H1 (cell line): ENCODE measurements around the gene MAP3K10. TPM values are rescaled to one million over a fixed set of nuclear protein-coding genes. Genes with fewer than 3 reads are reported as not detected.

Source experiments
- CTCF ChIA-PET: fragments of 300-600 bp; sonication (Branson Sonifier 250); formaldehyde crosslinking; loops from one replicate; lab custom pipeline; 2021; ENCODE audit not compliant: partially characterized antibody; lab: Charles Lee
- POLR2A ChIA-PET: fragments of 300-600 bp; sonication (Branson Sonifier 250); formaldehyde crosslinking; loops from one replicate; lab custom pipeline; 2021; ENCODE audit warnings: inconsistent platforms; ENCODE audit not compliant: partially characterized antibody; lab: Charles Lee
- DNase-seq, 2 experiments: peaks; one replicate each; pipeline versions ENCODE4 v3.0.0 to v3.0.0-alpha.2; 2010 to 2022; ENCODE audit warnings: low spot score in 2 of 2, low read depth in 1 of 2, mixed read lengths in 1 of 2
- FAIRE-seq: peaks from 2 replicates; lab custom pipeline; 2011; peaks lifted over from hg19 to GRCh38; lab: Jason Lieb, UNC
- H2AFZ ChIP-seq: 2 replicates; pipeline ENCODE4 v1.8.1; 2012; ENCODE audit warnings: low read length, inconsistent platforms
- H2AK5ac ChIP-seq: 2 replicates; pipeline ENCODE4 v1.6.1; 2013; ENCODE audit warnings: low read depth, low read length
- H2BK120ac ChIP-seq: replicated peaks from 2 replicates; pipeline ENCODE3; 2013; ENCODE audit warnings: low read depth, low read length, inconsistent platforms
- H2BK12ac ChIP-seq: 2 replicates; pipeline ENCODE4 v1.6.1; 2013; ENCODE audit warnings: low read depth, low read length
- H2BK15ac ChIP-seq: 2 replicates; pipeline ENCODE4 v1.6.1; 2013; ENCODE audit warnings: low read length
- H2BK20ac ChIP-seq: 2 replicates; pipeline ENCODE4 v1.6.1; 2013; ENCODE audit warnings: low read length
- H2BK5ac ChIP-seq: 2 replicates; pipeline ENCODE4 v1.6.1; 2013; ENCODE audit warnings: low read depth, low read length
- H3K14ac ChIP-seq: 2 replicates; pipeline ENCODE4 v1.6.1; 2013; ENCODE audit warnings: inconsistent platforms; ENCODE audit not compliant: insufficient read length
- H3K18ac ChIP-seq: 2 replicates; pipeline ENCODE4 v1.6.1; 2013; ENCODE audit warnings: low read length; ENCODE audit errors: extremely low read depth
- H3K23ac ChIP-seq: 2 replicates; pipeline ENCODE4 v1.6.1; 2013; ENCODE audit warnings: inconsistent platforms; ENCODE audit not compliant: insufficient read length
- H3K23me2 ChIP-seq: 2 replicates; pipeline ENCODE4 v1.6.1; 2013; ENCODE audit warnings: low read depth, low read length
- H3K27ac ChIP-seq: 2 replicates; pipeline ENCODE4 v1.6.1; 2011; ENCODE audit warnings: low read depth, low read length, inconsistent platforms
- H3K27me3 ChIP-seq, 4 experiments: replicated peaks in 1 of 4; 1 replicate in 1 of 4; 2 replicates in 3 of 4; pipeline versions ENCODE4 v1.6.1 to v1.8.1; 2011 to 2013; ENCODE audit warnings: low read length in 3 of 4, mild to moderate bottlenecking in 3 of 4, inconsistent platforms in 2 of 4, mixed read lengths in 2 of 4, moderate library complexity in 1 of 4; ENCODE audit not compliant: control insufficient read depth in 3 of 4, insufficient read depth in 3 of 4; ENCODE audit errors: extremely low read depth in 1 of 4
- H3K36me3 ChIP-seq, 4 experiments: 2 replicates each; pipeline versions ENCODE4 v1.6.1 to v1.8.1; 2011 to 2013; ENCODE audit warnings: mild to moderate bottlenecking in 4 of 4, low read length in 3 of 4, moderate library complexity in 2 of 4, control low read depth in 1 of 4, inconsistent platforms in 1 of 4; ENCODE audit not compliant: insufficient read depth in 4 of 4, control insufficient read depth in 2 of 4
- H3K4ac ChIP-seq: replicated peaks from 2 replicates; pipeline ENCODE3; 2013; ENCODE audit warnings: low read length, low read depth, mixed read lengths, inconsistent platforms; ENCODE audit not compliant: insufficient read length
- H3K4me1 ChIP-seq, 4 experiments: replicated peaks in 1 of 4; 1 replicate in 1 of 4; 2 replicates in 3 of 4; pipeline versions ENCODE4 v1.6.1 to v1.8.1; 2011 to 2013; ENCODE audit warnings: low read length in 3 of 4, inconsistent platforms in 2 of 4, mixed read lengths in 1 of 4; ENCODE audit not compliant: insufficient read depth in 4 of 4, control insufficient read depth in 3 of 4
- H3K4me2 ChIP-seq, 2 experiments: 2 replicates each; pipeline versions ENCODE4 v1.6.1 to v1.8.1; 2011 to 2013; ENCODE audit warnings: low read depth in 2 of 2, low read length in 2 of 2, control low read depth in 1 of 2, inconsistent platforms in 1 of 2, mild to moderate bottlenecking in 1 of 2; ENCODE audit not compliant: insufficient read depth in 1 of 2
- H3K4me3 ChIP-seq, 4 experiments: fragments of 200-600, 300-600 bp in 1 of 4; sonication (generic), shearing (Covaris generic), sonication (Bioruptor Twin) in 1 of 4; 2 replicates each; pipeline versions ENCODE4 v1.5.1 to v1.8.1; 2011 to 2016; ENCODE audit warnings: low read length in 4 of 4, low read depth in 3 of 4, control low read depth in 2 of 4, inconsistent platforms in 2 of 4, mild to moderate bottlenecking in 2 of 4, mixed read lengths in 1 of 4, moderate library complexity in 1 of 4; ENCODE audit not compliant: insufficient read depth in 2 of 4; ENCODE audit errors: extremely low read depth in 1 of 4
- H3K56ac ChIP-seq: replicated peaks from 2 replicates; pipeline ENCODE3; 2013; ENCODE audit warnings: low read depth, mild to moderate bottlenecking, mixed read lengths, low read length, inconsistent platforms; ENCODE audit not compliant: insufficient read length
- H3K79me1 ChIP-seq: 2 replicates; pipeline ENCODE4 v1.6.1; 2013; ENCODE audit warnings: low read depth, low read length, control low read depth
- H3K79me2 ChIP-seq, 2 experiments: 2 replicates each; pipeline versions ENCODE4 v1.6.1 to v1.8.1; 2012 to 2013; ENCODE audit warnings: low read length in 2 of 2, mild to moderate bottlenecking in 2 of 2, inconsistent platforms in 1 of 2; ENCODE audit not compliant: insufficient read depth in 2 of 2, control insufficient read depth in 1 of 2
- H3K9ac ChIP-seq, 4 experiments: replicated peaks in 1 of 4; 1 replicate in 1 of 4; 2 replicates in 3 of 4; pipeline versions ENCODE4 v1.6.1 to v1.8.1; 2011 to 2013; ENCODE audit warnings: low read depth in 3 of 4, low read length in 3 of 4, control low read depth in 2 of 4, mild to moderate bottlenecking in 2 of 4, moderate library complexity in 2 of 4, inconsistent platforms in 1 of 4; ENCODE audit errors: extremely low read depth in 1 of 4
- H3K9me3 ChIP-seq, 2 experiments: 2 replicates each; pipeline versions ENCODE4 v1.6.1 to v1.8.1; 2012 to 2013; ENCODE audit warnings: mild to moderate bottlenecking in 2 of 2, moderate library complexity in 2 of 2, control low read depth in 1 of 2, inconsistent platforms in 1 of 2, low read depth in 1 of 2, low read length in 1 of 2, mixed read lengths in 1 of 2; ENCODE audit not compliant: insufficient read depth in 2 of 2
- H4K20me1 ChIP-seq, 2 experiments: replicated peaks in 1 of 2; 2 replicates each; pipeline versions ENCODE3 to v1.8.1; 2011 to 2013; ENCODE audit warnings: inconsistent platforms in 2 of 2, low read length in 2 of 2, mild to moderate bottlenecking in 1 of 2; ENCODE audit not compliant: insufficient read depth in 2 of 2, control insufficient read depth in 1 of 2
- H4K5ac ChIP-seq: 2 replicates; pipeline ENCODE4 v1.6.1; 2013; ENCODE audit warnings: low read length, low read depth, mixed read lengths, inconsistent platforms; ENCODE audit not compliant: insufficient read length
- H4K8ac ChIP-seq: 2 replicates; pipeline ENCODE4 v1.8.0; 2013; ENCODE audit warnings: mild to moderate bottlenecking, moderate library complexity, low read length, inconsistent platforms; ENCODE audit not compliant: insufficient read depth; ENCODE audit errors: extremely low read depth
- H4K91ac ChIP-seq: replicated peaks from 2 replicates; pipeline ENCODE3; 2013; ENCODE audit warnings: low read length, mixed read lengths, inconsistent platforms; ENCODE audit not compliant: insufficient read length
- BCL11A ChIP-seq, 2 experiments: IDR thresholded peaks; one replicate each; pipeline ENCODE4 v1.6.1; 2011; ENCODE audit warnings: low read depth in 2 of 2, low read length in 2 of 2, mild to moderate bottlenecking in 2 of 2
- CEBPB ChIP-seq: IDR thresholded peaks from 2 replicates; pipeline ENCODE4 v1.6.1; 2012; ENCODE audit warnings: low read depth, low read length
- CTBP2 ChIP-seq: IDR thresholded peaks from 2 replicates; pipeline ENCODE4 v1.7.0; 2011; ENCODE audit warnings: borderline replicate concordance, mild to moderate bottlenecking, moderate library complexity, mixed read lengths, low read length; ENCODE audit not compliant: insufficient read depth, insufficient read length
- EP300 ChIP-seq, 2 experiments: IDR thresholded peaks; 1 replicate in 1 of 2; 2 replicates in 1 of 2; pipeline ENCODE4 v1.6.1; 2011 to 2012; ENCODE audit warnings: low read depth in 2 of 2, low read length in 2 of 2, mild to moderate bottlenecking in 2 of 2, borderline replicate concordance in 1 of 2, inconsistent platforms in 1 of 2, moderate library complexity in 1 of 2
- FOSL1 ChIP-seq: IDR thresholded peaks from 2 replicates; pipeline ENCODE4 v1.6.1; 2011; ENCODE audit warnings: mild to moderate bottlenecking, low read depth, low read length, moderate library complexity; ENCODE audit not compliant: insufficient read depth
- KDM1A ChIP-seq: fragments of 200-600, 300-600 bp; sonication (generic); IDR thresholded peaks from 2 replicates; pipeline ENCODE4 v1.7.1; 2016; ENCODE audit warnings: mild to moderate bottlenecking, low read length, borderline replicate concordance
- MAFK ChIP-seq: IDR thresholded peaks from 2 replicates; pipeline ENCODE4 v1.6.1; 2012; ENCODE audit warnings: low read depth, mild to moderate bottlenecking, improper control_type of control experiment, low read length
- NANOG ChIP-seq: IDR thresholded peaks from 2 replicates; pipeline ENCODE4 v1.6.1; 2011; ENCODE audit warnings: low read length, low read depth, mild to moderate bottlenecking, inconsistent platforms; ENCODE audit not compliant: insufficient read depth, poor library complexity, severe bottlenecking
- POLR2A ChIP-seq, 2 experiments: IDR thresholded peaks; 1 replicate in 1 of 2; 2 replicates in 1 of 2; pipeline ENCODE4 v1.6.1; 2011; ENCODE audit warnings: low read depth in 2 of 2, low read length in 2 of 2, mild to moderate bottlenecking in 2 of 2; ENCODE audit errors: control extremely low read depth in 1 of 2
- RAD21 ChIP-seq, 2 experiments: IDR thresholded peaks in 1 of 2; conservative IDR thresholded peaks in 1 of 2; 2 replicates each; pipeline ENCODE4 v1.6.1; 2011; ENCODE audit warnings: low read depth in 2 of 2, low read length in 2 of 2, improper control_type of control experiment in 1 of 2, inconsistent platforms in 1 of 2, mild to moderate bottlenecking in 1 of 2, moderate library complexity in 1 of 2
- SAP30 ChIP-seq: fragments of 300-600 bp; sonication (generic); IDR thresholded peaks from 2 replicates; pipeline ENCODE4 v1.7.1; 2012; ENCODE audit warnings: low read length, moderate library complexity, mild to moderate bottlenecking, inconsistent platforms; ENCODE audit not compliant: insufficient read depth, insufficient replicate concordance
- TEAD4 ChIP-seq: IDR thresholded peaks from 2 replicates; pipeline ENCODE4 v1.6.1; 2012; ENCODE audit warnings: low read depth, low read length, inconsistent platforms, mixed read lengths
- USF2 ChIP-seq: IDR thresholded peaks from 2 replicates; pipeline ENCODE4 v1.6.1; 2011; ENCODE audit warnings: low read length, improper control_type of control experiment
- polyA plus RNA-seq, 7 experiments: library from polyadenylated mRNA; depleted of rRNA in 3 of 7; stranded (reverse) in 5 of 7; unstranded in 2 of 7; fragments of >200 nt in 5 of 7; fragments of 200-250 nt in 2 of 7; gene quantifications; 1 replicate in 5 of 7; 2 replicates in 1 of 7; 4 replicates in 1 of 7; pipeline versions ENCODE4 v1.2.1 to v1.2.3, GENCODE V29; 2011 to 2013; ENCODE audit warnings: missing spikeins in 2 of 7, mixed read lengths in 2 of 7
- total RNA-seq: library from RNA; stranded (reverse); fragmentation: NEBNext Ultra II Directional; extraction: Animal tissue kit (Norgen Biotek cat#: 25700); gene quantifications from 2 replicates; pipeline ENCODE4 v1.2.1, GENCODE V29; 2021

The MAP3K10 gene
- total and polyA plus RNA-seq, 2 of the 8 experiments (the other 6 are each of a cell fraction or from before 2014, with no cell fraction given), result 4.9 to 15.9 TPM

GRCh38 chr19:40251244-40251643 lies 60.0 kb downstream of the MAP3K10 start:
- no peak overlapping the region for H2BK120ac ChIP-seq
- no peak overlapping the region for H4K8ac ChIP-seq
- no peak overlapping the region for H3K56ac ChIP-seq
- no peak overlapping the region for H3K27ac ChIP-seq
- no peak overlapping the region for H2AFZ ChIP-seq
- no peaks in the 10 kb centered on the region for H3K9me3 ChIP-seq
- H3K4me3 ChIP-seq, result no peak overlapping the region
- no peak overlapping the region for H3K9ac ChIP-seq
- peaks cover 2 to 21% (median 7%) of the 10 kb centered on the region in 4 experiments; a peak in 5 of 8 replicates for H3K36me3 ChIP-seq
- no peak for FAIRE-seq
- H3K23ac ChIP-seq, result no peak overlapping the region
- H3K14ac ChIP-seq, result no peak overlapping the region
- no peak overlapping the region for H2BK5ac ChIP-seq
- no peak overlapping the region for H2BK12ac ChIP-seq
- H3K27me3 ChIP-seq, result no peaks in the 10 kb centered on the region
- POLR2A ChIA-PET, result no interaction called here
- H3K79me2 ChIP-seq, result peaks cover 0 to 6% of the 10 kb centered on the region in 2 experiments; a peak in 1 of 4 replicates
- H4K5ac ChIP-seq, result no peak overlapping the region
- no peak overlapping the region for H2AK5ac ChIP-seq
- no peak for TF ChIP-seq KDM1A
- TF ChIP-seq EP300 (IDR thresholded peaks at IDR 0.05; ENCODE audit: borderline replicate concordance in 1 of 2, low read depth in 2 of 2, low read length in 2 of 2), result no peak
- no peak for TF ChIP-seq FOSL1
- TF ChIP-seq CTBP2, result no peak
- no peak for TF ChIP-seq BCL11A (IDR thresholded peaks at IDR 0.05; ENCODE audit: low read depth in 2 of 2, low read length in 2 of 2)
- no peak for TF ChIP-seq USF2
- TF ChIP-seq CEBPB, result no peak
- TF ChIP-seq RAD21 (IDR thresholded peaks at IDR 0.05 in 1 of 2, conservative IDR thresholded peaks at IDR 0.05 in 1 of 2; ENCODE audit: low read depth in 2 of 2, low read length in 2 of 2), result no peak
- TF ChIP-seq NANOG, result no peak
- no peak for TF ChIP-seq POLR2A (IDR thresholded peaks at IDR 0.05; ENCODE audit: control extremely low read depth in 1 of 2, low read depth in 2 of 2, low read length in 2 of 2)
- no peak for TF ChIP-seq TEAD4
- no peak for TF ChIP-seq SAP30
- no peak for TF ChIP-seq MAFK
- H4K20me1 ChIP-seq, result peaks cover 0 to 8% of the 10 kb centered on the region in 2 experiments
- no peak overlapping the region for H4K91ac ChIP-seq
- H2BK15ac ChIP-seq, result no peak overlapping the region
- H3K18ac ChIP-seq, result no peak overlapping the region
- H3K79me1 ChIP-seq, result no peaks in the 10 kb centered on the region; the same call in 1 of the 2 replicates
- DNase-seq, result no peak
- no peak overlapping the region for H2BK20ac ChIP-seq
- no peaks in the 10 kb centered on the region for H3K23me2 ChIP-seq
- H3K4me1 ChIP-seq, result peaks cover 0 to 6% (median 4%) of the 10 kb centered on the region in 4 experiments; a peak in 5 of 7 replicates
- H3K4me2 ChIP-seq, result no peak overlapping the region
- CTCF ChIA-PET, result interaction anchor here (2.3 kb wide), 1 partner anchor 16 kb away, joined by 10 read pairs; no protein-coding TSS in a partner anchor
- H3K4ac ChIP-seq, result no peak overlapping the region
